Measurements from ENCODE around the gene SBK2.

The SBK2 gene

DNA sequence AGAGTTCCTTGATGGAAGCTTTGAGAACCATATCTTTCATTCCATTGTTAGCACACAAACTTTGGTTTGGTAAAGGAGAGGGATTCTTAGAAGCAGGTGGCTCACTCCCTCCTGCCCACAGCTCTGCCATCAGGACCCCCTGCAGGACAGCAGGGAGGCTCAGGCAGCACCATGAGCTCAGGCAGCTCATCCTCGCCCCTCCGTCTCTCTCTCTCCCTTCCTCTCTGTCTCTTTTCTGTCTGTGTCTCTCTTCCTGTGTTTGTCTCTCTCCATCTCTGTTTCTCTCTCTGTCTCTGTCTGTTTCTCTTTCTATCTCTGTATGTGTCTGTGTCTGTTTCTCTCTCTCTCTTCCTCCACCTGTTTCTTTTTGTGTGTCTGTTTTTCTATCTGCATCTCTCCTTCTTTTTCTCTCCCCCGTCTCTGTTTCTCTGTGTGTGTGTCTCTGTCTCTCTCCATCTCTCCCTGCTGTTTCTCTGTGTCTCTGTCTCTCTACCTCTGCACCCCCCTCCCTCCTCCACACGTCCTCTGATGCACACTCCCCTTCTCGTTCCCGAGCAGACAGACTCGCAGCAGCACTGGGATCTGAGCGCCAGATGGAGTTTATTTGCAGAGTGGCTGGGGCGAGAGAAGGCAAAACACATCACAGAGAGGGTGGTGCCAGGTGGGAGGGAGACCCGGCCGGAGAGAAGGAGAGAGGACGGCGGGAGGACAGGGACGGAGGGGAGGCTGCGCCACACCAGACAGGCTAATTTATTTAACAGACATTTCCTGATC, 8.7 kb downstream of the SBK2 start:
- Mint-ChIP-seq H3K36me3 (no peaks in the 10 kb centered on the region), H3K27me3 (no peaks in the 10 kb centered on the region), H3K9me3 (no peaks in the 10 kb centered on the region), H3K4me1 (no peaks in the 10 kb centered on the region), H3K27ac (no peak overlapping the region), H3K4me3 (no peak overlapping the region)

DNA sequence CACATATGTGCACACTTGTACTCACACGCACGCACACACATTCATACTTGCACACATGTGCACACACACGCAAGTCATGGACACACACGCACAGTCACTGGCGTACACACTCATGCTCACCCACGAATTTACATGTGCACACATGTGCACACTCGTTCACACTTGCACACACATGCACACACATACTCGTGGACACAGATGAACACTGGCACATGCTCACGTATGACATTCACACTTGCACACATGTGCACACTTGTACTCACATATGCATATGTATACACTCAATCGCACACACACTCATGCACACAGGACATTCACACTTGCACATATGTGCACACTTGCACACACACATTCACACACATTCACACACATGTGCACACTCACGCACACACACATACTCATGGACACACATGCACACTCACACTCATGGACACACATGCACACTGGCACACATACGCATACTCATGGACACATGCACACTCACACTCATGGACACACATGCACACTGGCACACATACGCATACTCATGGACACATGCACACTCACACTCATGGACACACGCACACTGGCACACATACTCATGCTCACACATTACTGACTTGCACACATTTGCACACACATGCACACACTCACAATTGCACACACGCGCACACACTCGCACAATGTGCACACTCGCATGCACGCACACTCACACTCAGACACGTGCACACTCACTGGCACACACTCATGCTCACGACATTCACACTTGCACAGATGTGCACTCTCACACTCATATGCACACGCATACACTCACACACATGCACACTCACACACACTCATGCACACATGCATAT, 9.5 kb downstream of the SBK2 start:
- H3K27ac Mint-ChIP-seq, result no peak overlapping the region
- no peak overlapping the region for H3K4me3 Mint-ChIP-seq
- no peaks in the 10 kb centered on the region for H3K9me3 Mint-ChIP-seq
- no peaks in the 10 kb centered on the region for H3K4me1 Mint-ChIP-seq
- no peaks in the 10 kb centered on the region for H3K27me3 Mint-ChIP-seq
- no peaks in the 10 kb centered on the region for H3K36me3 Mint-ChIP-seq

DNA sequence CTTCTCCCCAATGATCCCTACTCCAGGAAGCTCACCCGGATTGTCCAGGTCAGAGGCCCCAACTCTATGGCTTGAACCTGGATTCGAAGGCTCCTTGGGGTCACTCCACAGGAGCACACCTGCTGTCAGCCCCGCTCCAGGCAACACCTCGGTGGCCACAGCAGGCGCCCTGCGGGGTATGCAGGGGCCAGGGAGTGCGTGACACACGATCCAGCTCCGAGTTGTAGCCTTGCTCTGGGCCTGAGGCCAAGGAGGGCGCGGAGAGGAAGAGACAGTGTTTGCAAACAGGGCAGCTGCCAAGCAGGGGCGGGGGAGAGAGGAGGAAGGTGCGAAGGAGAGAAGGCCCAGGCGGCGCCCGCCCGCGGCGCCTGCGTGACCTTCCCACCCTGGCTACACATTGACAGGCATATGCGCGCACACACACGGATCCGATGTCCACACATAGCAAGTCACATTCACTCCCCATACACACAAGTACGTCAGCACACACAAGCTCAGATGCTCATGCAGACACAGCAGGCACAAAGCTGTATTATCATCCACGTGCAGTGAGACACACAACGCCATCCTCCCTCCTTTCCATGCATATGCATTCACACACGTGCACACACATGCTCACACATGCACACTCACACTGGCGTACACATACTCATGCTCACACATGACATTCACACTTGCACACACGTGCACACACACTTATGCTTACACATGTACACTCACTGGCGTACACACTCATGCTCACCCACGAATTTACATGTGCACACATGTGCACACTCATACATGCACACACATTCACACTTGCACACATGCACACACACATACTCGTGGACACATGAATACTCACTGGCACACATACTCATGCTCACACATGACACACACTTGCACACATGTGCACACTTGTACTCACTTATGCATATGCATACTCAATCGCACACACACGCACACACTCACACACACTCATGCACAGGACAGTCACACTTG, 10.4 kb downstream of the SBK2 start:
- Mint-ChIP-seq H3K36me3 (no peaks in the 10 kb centered on the region), H3K27me3 (no peaks in the 10 kb centered on the region), H3K4me3 (no peak overlapping the region), H3K4me1 (no peaks in the 10 kb centered on the region), H3K27ac (no peak overlapping the region), H3K9me3 (no peaks in the 10 kb centered on the region)

DNA sequence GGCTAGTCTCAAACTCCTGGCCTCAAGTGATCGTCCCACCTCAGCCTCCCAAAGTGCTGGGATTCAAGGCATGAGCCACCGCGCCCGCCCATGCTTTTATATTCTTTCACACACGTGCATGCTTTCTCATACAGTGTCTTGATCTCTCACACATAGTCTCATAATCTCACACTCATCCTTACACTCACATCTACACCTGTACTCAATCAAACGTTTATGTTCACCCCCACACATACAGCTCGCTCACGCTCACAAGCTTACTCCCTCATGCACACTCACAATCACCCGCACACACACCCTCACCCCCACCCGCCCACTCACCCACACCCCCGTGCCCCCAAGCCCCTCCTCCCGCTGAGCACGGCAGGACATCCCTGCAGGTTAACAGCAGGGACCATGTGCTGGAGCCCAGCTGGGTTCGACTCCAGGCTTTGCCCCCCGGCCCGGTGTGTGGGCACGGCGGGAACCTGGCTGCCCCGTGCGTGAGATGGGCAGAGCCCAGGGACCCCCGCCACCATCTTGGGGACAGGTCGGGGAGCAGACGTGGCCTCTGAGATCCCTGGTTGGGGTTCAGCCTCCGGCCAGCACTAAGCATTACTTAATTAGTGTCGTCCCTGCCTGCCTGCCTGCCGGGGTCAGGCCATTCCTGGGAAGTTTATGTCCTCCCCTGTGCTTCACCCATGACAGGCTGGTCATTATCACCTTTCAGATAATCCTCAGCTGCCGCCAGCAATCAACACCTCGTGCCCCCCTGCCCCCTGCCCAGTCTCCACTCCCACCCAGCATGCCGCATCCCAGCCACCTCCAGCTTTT, 11.4 kb downstream of the SBK2 start:
- Mint-ChIP-seq H3K27me3 (no peaks in the 10 kb centered on the region), H3K36me3 (no peaks in the 10 kb centered on the region), H3K9me3 (no peaks in the 10 kb centered on the region), H3K4me3 (no peak overlapping the region), H3K27ac (no peak overlapping the region), H3K4me1 (no peaks in the 10 kb centered on the region)

- Mint-ChIP-seq H3K4me3 (no peak overlapping the region), H3K9me3 (no peaks in the 10 kb centered on the region), H3K36me3 (no peaks in the 10 kb centered on the region), H3K27me3 (no peaks in the 10 kb centered on the region), H3K27ac (no peak overlapping the region), H3K4me1 (no peaks in the 10 kb centered on the region)
Observed at GRCh38 chr19:55520691-55521292, 16.1 kb downstream of the SBK2 start.

DNA sequence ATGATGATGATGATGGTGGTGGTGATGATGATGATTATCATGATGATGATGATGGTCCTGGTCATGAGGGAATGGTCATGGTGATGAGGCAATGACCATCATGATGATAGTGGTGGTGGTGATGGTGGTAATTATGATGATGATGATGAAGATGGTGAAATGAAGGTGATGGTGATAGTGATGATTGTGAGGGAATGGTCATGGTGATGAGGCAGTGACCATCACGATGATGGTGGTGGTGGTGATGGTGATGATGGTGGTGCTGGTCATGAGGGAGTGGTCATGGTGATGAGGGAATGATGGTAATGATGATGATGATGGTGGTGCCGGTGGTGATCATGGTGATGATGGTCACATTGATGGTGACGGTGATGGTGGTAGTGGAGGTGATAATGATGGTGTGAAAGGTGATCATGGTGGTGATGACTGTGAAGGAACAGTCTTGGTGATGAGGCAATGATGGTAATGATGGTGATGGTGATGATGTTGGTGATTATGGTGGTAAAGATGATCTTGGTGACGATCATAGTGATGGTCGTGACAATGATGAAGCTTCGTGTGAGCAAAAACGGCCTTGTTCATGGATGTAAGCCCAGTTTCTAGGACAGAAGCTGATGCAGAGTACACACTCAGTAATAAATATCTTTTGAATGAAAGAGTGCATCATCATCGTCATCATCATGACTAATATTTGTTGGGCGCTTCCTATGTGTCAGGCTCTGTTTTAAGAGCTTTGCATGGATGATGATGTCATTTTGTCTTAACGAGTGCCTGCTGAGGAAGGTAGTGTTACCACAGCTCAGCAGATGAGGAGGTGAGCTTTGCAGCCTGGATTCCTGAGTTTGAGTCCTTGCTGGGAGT, 17.3 kb downstream of the SBK2 start:
- Mint-ChIP-seq H3K9me3 (no peaks in the 10 kb centered on the region), H3K27ac (no peak overlapping the region), H3K27me3 (no peaks in the 10 kb centered on the region), H3K36me3 (no peaks in the 10 kb centered on the region), H3K4me3 (no peak overlapping the region), H3K4me1 (no peaks in the 10 kb centered on the region)

DNA sequence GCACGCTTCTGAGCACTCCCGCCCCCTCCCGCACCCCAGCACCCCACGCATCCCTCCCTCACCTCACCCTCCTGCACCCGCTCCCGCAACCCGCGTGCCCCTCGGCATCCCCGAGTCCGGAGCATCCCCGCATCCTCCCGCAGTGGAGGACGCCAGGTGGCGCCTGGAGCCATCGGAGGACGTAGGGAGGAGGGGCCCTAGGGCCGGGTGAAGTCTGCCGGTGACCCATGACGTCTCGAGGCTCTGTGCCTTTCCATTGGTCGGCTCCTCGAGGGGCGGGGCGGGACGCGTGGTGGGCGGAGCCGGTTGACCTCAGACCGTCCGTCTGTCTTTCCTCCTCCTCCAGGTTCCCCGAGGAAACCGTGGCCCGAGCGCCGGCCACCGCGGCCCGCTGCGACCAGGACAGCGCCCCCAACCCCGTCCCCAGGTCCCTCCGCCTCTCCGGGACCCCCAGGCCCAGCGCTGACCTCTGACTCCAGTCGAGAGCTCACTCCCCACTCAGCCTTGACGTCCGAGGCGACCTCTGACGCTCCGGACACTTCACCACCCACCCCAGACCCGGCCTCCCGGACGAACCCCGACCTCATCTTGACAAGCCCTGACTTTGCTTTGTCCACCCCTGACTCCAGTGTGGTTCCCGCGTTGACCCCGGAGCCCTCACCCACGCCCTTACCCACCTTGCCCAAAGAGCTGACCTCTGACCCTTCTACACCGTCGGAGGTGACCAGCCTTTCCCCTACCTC, 19.9 kb downstream of the SBK2 start:
- Mint-ChIP-seq H3K4me1 (no peaks in the 10 kb centered on the region), H3K4me3 (peak overlapping the region; percentile 77), H3K27me3 (no peaks in the 10 kb centered on the region), H3K9me3 (no peaks in the 10 kb centered on the region), H3K27ac (peak overlapping the region; percentile 32), H3K36me3 (no peaks in the 10 kb centered on the region)

GRCh38 chr19:55508120-55508519, 28.8 kb downstream of the SBK2 start:
- Mint-ChIP-seq H3K4me3 (no peak overlapping the region), H3K27ac (no peak overlapping the region), H3K36me3 (peaks cover under 1% of the 10 kb centered on the region), H3K9me3 (no peaks in the 10 kb centered on the region), H3K27me3 (peaks cover 4% of the 10 kb centered on the region), H3K4me1 (peaks cover 6% of the 10 kb centered on the region)

- Mint-ChIP-seq H3K4me3 (no peak overlapping the region), H3K36me3 (peaks cover 1% of the 10 kb centered on the region), H3K27ac (no peak overlapping the region), H3K9me3 (no peaks in the 10 kb centered on the region), H3K4me1 (peaks cover 14% of the 10 kb centered on the region), H3K27me3 (no peaks in the 10 kb centered on the region)
Observed at GRCh38 chr19:55504981-55505380, 32.0 kb downstream of the SBK2 start.

DNA sequence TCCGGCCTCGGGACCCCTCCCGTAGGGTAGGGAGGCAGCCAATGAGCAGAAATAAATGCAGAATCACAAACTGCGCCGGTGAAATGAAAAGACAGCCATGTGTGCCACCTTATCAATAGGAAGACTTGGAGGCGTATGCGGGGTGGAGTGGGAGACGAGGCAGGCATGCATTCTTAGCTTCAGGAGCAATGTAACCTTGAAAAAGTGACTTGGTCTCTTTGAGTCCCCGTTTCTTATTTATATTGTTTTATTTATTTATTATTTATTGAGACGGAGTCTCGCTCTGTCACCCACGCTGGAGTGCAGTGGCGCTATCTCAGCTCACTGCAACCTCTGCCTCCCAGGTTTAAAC, 32.7 kb downstream of the SBK2 start:
- Mint-ChIP-seq H3K4me1 (peaks cover 14% of the 10 kb centered on the region), H3K9me3 (no peaks in the 10 kb centered on the region), H3K4me3 (peak overlapping the region; percentile 83), H3K27ac (peak overlapping the region; percentile 41), H3K27me3 (no peaks in the 10 kb centered on the region), H3K36me3 (peaks cover 1% of the 10 kb centered on the region)

DNA sequence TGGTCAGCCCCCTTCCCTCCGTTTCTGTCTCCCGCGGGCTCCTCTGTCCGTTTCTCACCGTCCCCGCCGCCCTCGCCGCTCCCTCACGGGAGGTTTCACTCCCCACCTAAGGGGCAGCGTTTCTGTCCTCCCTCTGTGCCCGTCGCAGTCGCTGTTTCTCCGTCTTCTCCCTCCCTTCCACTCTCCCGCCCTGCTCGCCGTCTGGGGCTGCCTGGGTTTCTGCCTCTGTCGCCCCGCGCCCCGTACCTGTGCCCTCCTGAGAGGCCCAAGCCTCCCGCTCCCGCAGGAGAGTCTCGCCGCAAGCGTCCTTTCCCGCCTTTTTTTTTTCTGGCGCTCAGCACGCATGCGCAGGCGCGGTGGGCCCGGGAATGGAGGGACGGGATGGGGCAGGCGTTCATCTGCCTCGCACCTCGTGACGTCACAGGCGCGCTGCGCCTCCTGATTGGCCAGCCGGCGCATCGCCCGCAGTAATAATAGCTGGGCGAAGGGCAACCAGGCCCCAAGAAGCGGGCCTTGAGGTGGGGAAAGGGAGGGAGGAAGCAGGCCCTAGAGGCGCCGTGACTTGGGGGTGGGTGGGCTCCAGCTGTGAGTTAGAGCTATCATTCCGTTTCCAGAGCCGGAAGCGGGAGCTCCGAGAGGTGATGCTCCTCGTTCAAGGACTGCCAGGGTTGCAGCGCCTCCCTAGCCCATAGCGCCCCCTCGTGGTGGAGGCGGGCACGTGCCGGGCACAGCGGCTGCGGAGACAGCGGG, 33.3 kb downstream of the SBK2 start:
- peaks cover 1% of the 10 kb centered on the region for H3K36me3 Mint-ChIP-seq
- peak overlapping the region; percentile 83 for H3K4me3 Mint-ChIP-seq
- H3K9me3 Mint-ChIP-seq, result no peaks in the 10 kb centered on the region
- no peaks in the 10 kb centered on the region for H3K27me3 Mint-ChIP-seq
- peak overlapping the region; percentile 93 for H3K27ac Mint-ChIP-seq
- peaks cover 14% of the 10 kb centered on the region for H3K4me1 Mint-ChIP-seq

DNA sequence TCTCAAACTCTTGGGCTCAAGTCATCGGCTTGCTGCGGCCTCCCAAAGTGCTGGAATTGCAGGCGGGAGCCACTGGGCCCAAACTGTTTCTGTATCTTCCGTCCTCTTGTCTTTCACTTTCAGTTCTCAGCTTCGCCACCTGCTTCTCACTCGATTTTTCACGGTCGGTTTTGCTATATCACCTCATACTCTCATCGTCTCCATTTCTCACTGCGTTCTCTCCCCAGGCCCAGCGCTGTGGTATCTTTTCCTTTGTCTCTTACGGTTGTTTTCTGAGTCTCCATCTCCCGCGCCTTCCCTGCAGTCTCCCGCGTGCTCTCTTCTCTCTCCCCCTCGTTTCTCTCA, 33.8 kb downstream of the SBK2 start:
- Mint-ChIP-seq H3K27me3 (no peaks in the 10 kb centered on the region), H3K36me3 (peaks cover 1% of the 10 kb centered on the region), H3K27ac (peak overlapping the region; percentile 93), H3K4me1 (peaks cover 14% of the 10 kb centered on the region), H3K9me3 (no peaks in the 10 kb centered on the region), H3K4me3 (peak overlapping the region; percentile 83)
